Caco-2 (cell line): ENCODE results near the gene CADPS2. TPM values are rescaled to one million over a fixed set of nuclear protein-coding genes. Genes with fewer than 3 reads are reported as not detected.

Experiments
- BruUV-seq: library from RNA; stranded (reverse); fragments of 400-500 nt; replicated peaks from 2 replicates; lab custom pipeline; 2021; lab: Mats Ljungman, UMichigan
- CTCF ChIA-PET: fragments of 300-600 bp; sonication (Branson Sonifier 250); formaldehyde crosslinking; loops from one replicate; lab custom pipeline; 2022; ENCODE audit warnings: antibody characterized with exemption; lab: Charles Lee
- POLR2A ChIA-PET: fragments of 300-600 bp; sonication (Branson Sonifier 250); formaldehyde crosslinking; loops from one replicate; lab custom pipeline; 2022; ENCODE audit warnings: antibody characterized with exemption; lab: Charles Lee
- DNase-seq, 2 experiments: peaks; one replicate each; pipeline versions ENCODE4 v3.0.0 to v3.0.0-alpha.2; 2020 to 2022
- H3K27me3 ChIP-seq: replicated peaks from 2 replicates; pipeline ENCODE4 v1.6.0; 2011; ENCODE audit warnings: low read length; ENCODE audit not compliant: control insufficient read depth, insufficient read depth
- H3K36me3 ChIP-seq: 2 replicates; pipeline ENCODE4 v1.5.1; 2011; ENCODE audit warnings: low read length; ENCODE audit not compliant: control insufficient read depth, insufficient read depth
- H3K4me1 ChIP-seq: fragments of 250-450 bp; sonication (Bioruptor Pico); 2 replicates; pipeline ENCODE4 v1.5.1; 2020; ENCODE audit warnings: mild to moderate bottlenecking
- H3K4me3 ChIP-seq: 2 replicates; pipeline ENCODE4 v1.5.1; 2011; ENCODE audit warnings: low read depth, mild to moderate bottlenecking, control low read depth, low read length
- H3K9me3 ChIP-seq: fragments of 250-450 bp; sonication (Bioruptor Pico); 2 replicates; pipeline ENCODE4 v1.5.1; 2020; ENCODE audit warnings: mild to moderate bottlenecking, moderate library complexity
- H3K27ac Mint-ChIP-seq: one replicate; pipeline ENCODE4 v1.8.0; 2022; ENCODE audit warnings: mixed read lengths; ENCODE audit not compliant: unreplicated experiment
- H3K27me3 Mint-ChIP-seq: one replicate; pipeline ENCODE4 v1.8.0; 2022; ENCODE audit warnings: mixed read lengths; ENCODE audit not compliant: insufficient read depth, unreplicated experiment
- H3K36me3 Mint-ChIP-seq: one replicate; pipeline ENCODE4 v1.8.0; 2022; ENCODE audit warnings: mild to moderate bottlenecking, mixed read lengths; ENCODE audit not compliant: insufficient read depth, unreplicated experiment
- H3K4me1 Mint-ChIP-seq: one replicate; pipeline ENCODE4 v1.8.0; 2022; ENCODE audit warnings: low read depth, mixed read lengths; ENCODE audit not compliant: unreplicated experiment
- H3K4me3 Mint-ChIP-seq: one replicate; pipeline ENCODE4 v1.8.0; 2022; ENCODE audit warnings: mild to moderate bottlenecking, moderate library complexity, mixed read lengths; ENCODE audit not compliant: unreplicated experiment
- H3K9me3 Mint-ChIP-seq: one replicate; pipeline ENCODE4 v1.8.0; 2022; ENCODE audit warnings: mixed read lengths; ENCODE audit not compliant: unreplicated experiment
- CTCF ChIP-seq, 2 experiments: fragments of 200-600 bp in 1 of 2; IDR thresholded peaks; 1 replicate in 1 of 2; 2 replicates in 1 of 2; pipeline versions ENCODE4 v1.5.1 to v1.8.0; 2011 to 2022; ENCODE audit warnings: antibody characterized with exemption in 1 of 2, control low read depth in 1 of 2, inconsistent platforms in 1 of 2, low read depth in 1 of 2, low read length in 1 of 2, mild to moderate bottlenecking in 1 of 2, moderate library complexity in 1 of 2; ENCODE audit not compliant: insufficient read depth in 1 of 2, severe bottlenecking in 1 of 2, unreplicated experiment in 1 of 2
- intact Hi-C: fragments of 100-400 bp; cut with micrococcal nuclease; formaldehyde crosslinking; loops from one replicate; pipeline ENCODE4 v1.10.0; 2022; ENCODE audit not compliant: unreplicated experiment
- total RNA-seq: library from RNA; stranded (reverse); gene quantifications from 2 replicates; pipeline ENCODE4 v1.2.3, GENCODE V29; 2022

Gene CADPS2
- total RNA-seq, 1 experiment from 2014 or later: 2.7 TPM

GRCh38 chr7:122694697-122695096 lies 191.6 kb downstream of the CADPS2 start:
- H3K27me3 Mint-ChIP-seq: peaks cover 6% of the 10 kb centered on the region
- no peak overlapping the region for H3K4me3 Mint-ChIP-seq
- no peaks in the 10 kb centered on the region for H3K36me3 Mint-ChIP-seq
- no peaks in the 10 kb centered on the region for H3K4me1 Mint-ChIP-seq
- CTCF ChIA-PET: no interaction called here
- no peaks in the 10 kb centered on the region for H3K4me1 ChIP-seq
- H3K9me3 Mint-ChIP-seq: peaks cover 17% of the 10 kb centered on the region
- H3K9me3 ChIP-seq: peaks cover 8% of the 10 kb centered on the region; the same call in 1 of the 2 replicates
- no peaks in the 10 kb centered on the region for H3K36me3 ChIP-seq
- intact Hi-C loops: no loop called here
- BruUV-seq: no TSS peak
- TF ChIP-seq CTCF (IDR thresholded peaks at IDR 0.05; ENCODE audit: insufficient read depth in 1 of 2, low read depth in 1 of 2, low read length in 1 of 2, severe bottlenecking in 1 of 2, unreplicated experiment in 1 of 2): no peak
- no peaks in the 10 kb centered on the region for H3K27me3 ChIP-seq
- no peak overlapping the region for H3K27ac Mint-ChIP-seq
- H3K4me3 ChIP-seq: no peak overlapping the region
- POLR2A ChIA-PET: no interaction called here
- no peak for DNase-seq

- no TSS peak for BruUV-seq
- H3K27me3 ChIP-seq: no peaks in the 10 kb centered on the region
- no peaks in the 10 kb centered on the region for H3K4me1 ChIP-seq
- DNase-seq: no peak
- Mint-ChIP-seq H3K27ac (no peak overlapping the region), H3K9me3 (peaks cover 17% of the 10 kb centered on the region), H3K36me3 (no peaks in the 10 kb centered on the region), H3K27me3 (peaks cover 3% of the 10 kb centered on the region), H3K4me3 (no peak overlapping the region), H3K4me1 (no peaks in the 10 kb centered on the region)
- intact Hi-C loops: no loop called here
- no peak for TF ChIP-seq CTCF (IDR thresholded peaks at IDR 0.05; ENCODE audit: insufficient read depth in 1 of 2, low read depth in 1 of 2, low read length in 1 of 2, severe bottlenecking in 1 of 2, unreplicated experiment in 1 of 2)
- ChIA-PET CTCF (no interaction called here), POLR2A (no interaction called here)
- peaks cover 8% of the 10 kb centered on the region; the same call in 1 of the 2 replicates for H3K9me3 ChIP-seq
- no peak overlapping the region for H3K4me3 ChIP-seq
- H3K36me3 ChIP-seq: no peaks in the 10 kb centered on the region
These were observed 193.4 kb downstream of the CADPS2 start for GRCh38 chr7:122692769-122693309.

- no peak for DNase-seq
- Mint-ChIP-seq H3K27ac (no peak overlapping the region), H3K4me1 (no peaks in the 10 kb centered on the region), H3K4me3 (no peak overlapping the region), H3K36me3 (no peaks in the 10 kb centered on the region), H3K27me3 (peaks cover 3% of the 10 kb centered on the region), H3K9me3 (peaks cover 17% of the 10 kb centered on the region)
- no TSS peak for BruUV-seq
- intact Hi-C loops: no loop called here
- POLR2A ChIA-PET: no interaction called here
- Histone ChIP-seq H3K4me1 (no peaks in the 10 kb centered on the region), H3K9me3 (peaks cover 8% of the 10 kb centered on the region; the same call in 1 of the 2 replicates), H3K4me3 (no peak overlapping the region), H3K36me3 (no peaks in the 10 kb centered on the region), H3K27me3 (no peaks in the 10 kb centered on the region)
- no peak for TF ChIP-seq CTCF (IDR thresholded peaks at IDR 0.05; ENCODE audit: insufficient read depth in 1 of 2, low read depth in 1 of 2, low read length in 1 of 2, severe bottlenecking in 1 of 2, unreplicated experiment in 1 of 2)
- CTCF ChIA-PET: no interaction called here
These were observed 194.6 kb downstream of the CADPS2 start for GRCh38 chr7:122691569-122692235.
